ENCODE results near the gene CACFD1. TPM values are rescaled to one million over a fixed set of nuclear protein-coding genes. Genes with fewer than 3 reads are reported as not detected.

Gene CACFD1
- total and polyA plus RNA-seq, 9 of the 15 experiments (the other 6 are each of a cell fraction or from before 2014, with no cell fraction given): 0.11 to 1.4 (median 1.1) TPM; not detected in 2

- Histone ChIP-seq H3K4me1 (replicated peaks in 1 of 2; ENCODE audit: control insufficient read depth in 2 of 2, insufficient read depth in 2 of 2, low read length in 2 of 2) (peaks cover 0 to 15% of the 10 kb centered on the region in 2 experiments; a peak in 1 of 5 replicates), H3K27ac (ENCODE audit: extremely low read depth, low read depth, low read length) (no peak overlapping the region), H3K9ac (ENCODE audit: insufficient read depth in 1 of 2, low read depth in 2 of 2, low read length in 2 of 2) (no peak overlapping the region), H2AFZ (ENCODE audit: low read depth, low read length) (no peak overlapping the region), H3K9me1 (ENCODE audit: control insufficient read depth, insufficient read depth, low read length) (no peaks in the 10 kb centered on the region), H4K20me1 (replicated peaks; ENCODE audit: control insufficient read depth, insufficient read depth, low read length) (peaks cover 11% of the 10 kb centered on the region), H3K36me3 (ENCODE audit: control insufficient read depth, insufficient read depth, low read length) (no peaks in the 10 kb centered on the region), H3K9me3 (replicated peaks; ENCODE audit: control insufficient read depth, insufficient read depth, low read depth, low read length) (no peaks in the 10 kb centered on the region), H3K27me3 (ENCODE audit: control insufficient read depth in 2 of 2, insufficient read depth in 2 of 2, low read length in 2 of 2) (peaks cover 46 to 92% of the 10 kb centered on the region in 2 experiments), H3K4me2 (ENCODE audit: insufficient read depth, low read length) (no peak overlapping the region), H3K4me3 (no peak overlapping the region), H3K79me2 (ENCODE audit: control insufficient read depth, insufficient read depth, low read length) (no peaks in the 10 kb centered on the region)
- ATAC-seq (no peak), DNase-seq (ENCODE audit: extremely low read depth in 1 of 4, low spot score in 3 of 4) (no peak), FAIRE-seq (no peak)
- CTCF ChIA-PET (ENCODE audit: low intra/inter-chr PET ratio): no interaction called here
- intact Hi-C loops (cut with micrococcal nuclease) (no loop called here), in situ Hi-C loops (cut with MboI) (no loop called here)
- POLR2A ChIA-PET: no interaction called here
- 0% methylated on average over 7 of the region's 7 CpGs for WGBS (ENCODE audit: insufficient coverage, low coverage, missing lambda C conversion rate)
- no TSS peak for BruUV-seq (replicated peaks)
- TF ChIP-seq PKNOX1 (IDR thresholded peaks at IDR 0.05): no peak
- TF ChIP-seq POLR2A (conservative IDR thresholded peaks at IDR 0.05): no peak
- TF ChIP-seq KLF10 (CRISPR knock-in tag; IDR thresholded peaks at IDR 0.05): no peak
- no peak for TF ChIP-seq CBX3 (IDR thresholded peaks at IDR 0.05; ENCODE audit: borderline replicate concordance in 1 of 2, low read length in 2 of 2)
- TF ChIP-seq MBD1 (CRISPR knock-in tag; IDR thresholded peaks at IDR 0.05): no peak
- TF ChIP-seq ZBTB2 (IDR thresholded peaks at IDR 0.05): no peak
- TF ChIP-seq ZNF449 (CRISPR knock-in tag; IDR thresholded peaks at IDR 0.05): no peak
- no peak for TF ChIP-seq ZNF398 (CRISPR knock-in tag; IDR thresholded peaks at IDR 0.05)
- TF ChIP-seq MEF2D (tag; conservative IDR thresholded peaks at IDR 0.05; ENCODE audit: low read depth): no peak
- TF ChIP-seq CBX1 (IDR thresholded peaks at IDR 0.05; ENCODE audit: low read depth): no peak
- TF ChIP-seq NCOR1 (IDR thresholded peaks at IDR 0.05): no peak
These were observed 59.9 kb downstream of the CACFD1 start for GRCh38 chr9:133519693-133520092.
